GM21381 (cell line): ENCODE results near the gene KIAA0319L.

Experiments
- ATAC-seq: cut with Tn5 transposase; IDR thresholded peaks from one replicate; pipeline ENCODE4 v1.9.1; 2021; ENCODE audit warnings: mild to moderate bottlenecking, moderate library complexity; ENCODE audit not compliant: unreplicated experiment

KIAA0319L gene

DNA sequence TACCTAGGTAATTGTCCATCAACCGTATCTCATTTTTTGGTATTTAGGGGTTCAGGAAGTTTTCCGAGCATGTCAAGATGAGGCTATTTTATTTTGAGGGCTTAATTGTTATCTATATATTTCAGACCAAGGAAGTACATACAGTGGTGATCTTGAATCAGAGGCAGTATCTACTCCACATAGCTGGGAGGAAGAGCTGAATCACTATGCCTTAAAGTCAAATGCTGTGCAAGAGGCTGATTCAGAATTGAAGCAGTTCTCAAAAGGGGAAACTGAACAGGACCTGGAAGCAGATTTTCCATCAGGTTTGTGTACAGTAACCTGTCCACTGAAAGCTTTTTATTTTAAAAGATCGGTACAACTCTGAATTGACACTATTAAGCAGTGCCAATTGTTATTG, 158.5 kb downstream of the KIAA0319L start:
- no peak for ATAC-seq

DNA sequence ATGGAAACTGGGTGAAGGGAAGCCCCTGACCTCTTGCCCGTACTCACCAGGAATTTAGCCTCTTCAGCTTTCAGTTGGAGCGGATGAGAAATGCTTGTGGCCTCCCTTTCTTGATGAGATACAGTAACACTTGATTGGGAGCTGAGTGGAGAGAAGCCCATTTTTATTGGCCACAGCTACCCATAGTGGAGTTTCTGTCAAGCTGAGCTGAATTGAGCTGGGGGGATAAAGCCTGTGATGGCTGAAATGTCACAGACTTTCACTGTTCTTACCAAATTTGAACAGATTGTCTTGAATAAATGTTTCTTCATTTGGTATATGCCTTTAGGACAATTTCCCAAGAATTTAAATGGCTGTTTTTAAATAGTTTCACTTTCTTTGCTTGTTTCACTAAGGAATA, 162.8 kb downstream of the KIAA0319L start:
- ATAC-seq, result no peak

DNA sequence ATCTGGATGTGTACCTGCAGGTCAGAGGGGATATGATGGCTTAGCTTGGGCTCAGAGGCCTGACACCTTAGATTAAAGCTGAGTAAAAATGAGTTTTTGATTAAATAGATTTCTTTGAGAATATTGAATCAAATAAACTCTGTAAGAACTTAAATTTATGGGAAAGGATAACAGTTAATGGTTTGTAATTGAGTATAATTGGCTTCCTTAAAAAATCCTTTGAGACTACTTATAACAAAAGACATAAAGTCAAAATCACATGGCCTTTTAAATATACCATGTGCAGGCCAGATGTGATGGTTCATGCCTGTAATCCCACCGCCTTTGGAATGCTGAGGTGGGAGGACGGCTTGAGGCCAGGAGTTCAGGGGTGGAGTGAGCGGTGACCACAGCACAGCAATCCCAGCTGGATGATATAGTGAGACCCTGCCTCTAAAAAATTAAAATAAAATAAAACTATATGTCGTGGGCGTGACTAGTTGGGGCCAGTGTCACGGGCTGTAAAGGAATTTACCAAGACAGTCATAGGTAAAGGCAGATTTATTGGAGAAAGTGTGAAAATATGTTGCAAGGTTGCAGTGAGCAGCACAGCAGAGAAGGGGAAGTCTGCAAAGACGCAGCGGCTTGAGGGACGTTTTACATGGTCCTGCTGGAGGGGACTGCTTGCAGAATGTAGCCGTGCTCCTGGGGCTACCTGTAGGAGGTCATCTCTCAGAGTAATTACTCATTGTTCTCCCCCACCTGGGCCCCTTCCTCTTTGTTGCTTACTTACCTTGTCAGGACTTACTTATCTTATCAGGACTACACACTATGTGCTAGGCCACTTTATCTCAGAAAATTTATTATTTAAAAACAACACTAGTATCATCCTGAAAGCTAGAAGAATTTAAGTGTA, 166.4 kb downstream of the KIAA0319L start:
- ATAC-seq, result no peak

DNA sequence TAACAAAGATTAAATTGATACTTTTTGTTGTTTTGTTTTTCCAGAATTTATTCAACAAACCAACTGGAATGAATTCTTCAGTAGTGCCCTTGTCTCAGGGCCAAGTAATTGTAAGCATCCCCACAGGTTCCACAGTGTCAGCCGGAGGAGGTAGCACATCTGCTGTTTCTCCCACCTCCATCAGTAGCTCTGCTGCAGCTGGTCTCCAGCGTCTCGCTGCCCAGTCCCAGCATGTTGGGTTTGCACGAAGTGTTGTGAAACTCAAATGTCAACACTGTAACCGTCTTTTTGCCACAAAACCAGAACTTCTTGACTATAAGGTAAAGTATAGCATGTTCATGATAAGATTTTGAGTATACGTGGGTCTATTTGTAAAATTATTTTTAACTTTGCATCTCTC, 170.2 kb downstream of the KIAA0319L start:
- no peak for ATAC-seq

DNA sequence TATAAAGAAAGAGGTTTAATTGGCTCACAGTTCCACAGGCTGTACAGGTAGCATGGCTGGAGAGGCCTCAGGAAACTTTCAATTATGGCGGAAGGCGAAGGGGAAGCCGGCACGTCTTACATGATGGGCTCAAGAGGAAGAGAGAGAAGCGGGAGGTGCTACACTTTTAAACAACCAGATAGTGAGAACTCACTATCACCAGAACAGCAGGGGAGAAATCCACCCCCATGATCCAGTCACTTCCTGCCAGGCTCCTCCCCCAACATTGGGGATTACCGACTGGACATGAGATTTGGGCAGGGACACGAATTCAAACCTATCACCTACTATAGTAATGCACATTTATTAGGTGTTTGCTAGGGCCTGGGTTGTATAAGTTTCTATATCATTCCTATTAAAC, 170.9 kb downstream of the KIAA0319L start:
- no peak for ATAC-seq
